Measurements from ENCODE around the gene CCDC88C.

DNA sequence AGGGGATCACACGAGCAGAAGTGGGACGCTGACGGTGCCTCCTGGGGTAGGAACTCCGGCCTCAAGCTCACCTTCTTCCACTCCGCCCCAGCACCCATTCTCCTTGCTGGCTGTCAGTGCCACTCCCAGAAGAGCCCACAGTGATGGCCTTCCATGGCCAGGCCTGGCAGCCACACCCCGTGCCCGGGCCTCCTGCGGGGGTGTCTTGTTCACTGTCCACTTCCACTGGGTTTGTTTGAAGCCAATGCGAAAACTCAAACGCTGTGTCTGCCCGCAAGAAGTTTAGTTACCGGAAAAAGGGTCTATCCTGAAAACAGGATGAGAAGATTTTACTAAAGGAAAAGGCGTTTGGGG lies 38.1 kb downstream of the CCDC88C start:
- TF ChIP-seq, protein P1, sequence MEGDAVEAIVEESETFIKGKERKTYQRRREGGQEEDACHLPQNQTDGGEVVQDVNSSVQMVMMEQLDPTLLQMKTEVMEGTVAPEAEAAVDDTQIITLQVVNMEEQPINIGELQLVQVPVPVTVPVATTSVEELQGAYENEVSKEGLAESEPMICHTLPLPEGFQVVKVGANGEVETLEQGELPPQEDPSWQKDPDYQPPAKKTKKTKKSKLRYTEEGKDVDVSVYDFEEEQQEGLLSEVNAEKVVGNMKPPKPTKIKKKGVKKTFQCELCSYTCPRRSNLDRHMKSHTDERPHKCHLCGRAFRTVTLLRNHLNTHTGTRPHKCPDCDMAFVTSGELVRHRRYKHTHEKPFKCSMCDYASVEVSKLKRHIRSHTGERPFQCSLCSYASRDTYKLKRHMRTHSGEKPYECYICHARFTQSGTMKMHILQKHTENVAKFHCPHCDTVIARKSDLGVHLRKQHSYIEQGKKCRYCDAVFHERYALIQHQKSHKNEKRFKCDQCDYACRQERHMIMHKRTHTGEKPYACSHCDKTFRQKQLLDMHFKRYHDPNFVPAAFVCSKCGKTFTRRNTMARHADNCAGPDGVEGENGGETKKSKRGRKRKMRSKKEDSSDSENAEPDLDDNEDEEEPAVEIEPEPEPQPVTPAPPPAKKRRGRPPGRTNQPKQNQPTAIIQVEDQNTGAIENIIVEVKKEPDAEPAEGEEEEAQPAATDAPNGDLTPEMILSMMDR (optimal IDR thresholded peaks at IDR 0.05 in 1 of 3, IDR thresholded peaks at IDR 0.05 in 1 of 3, conservative IDR thresholded peaks at IDR 0.05 in 1 of 3; ENCODE audit: extremely low read depth in 1 of 3, insufficient read depth in 2 of 3, low read length in 3 of 3): no peak
- no peak for TF ChIP-seq EZH2 (IDR thresholded peaks at IDR 0.05; ENCODE audit: low read length)

Data from keratinocyte (primary cell).